Stimulated activated CD8-positive, alpha-beta memory T cell treated with anti-CD3 and anti-CD28 coated beads, Interleukin-12 subunit alpha, Interleukin-12 subunit beta, amount 100 ng/mL, for 4 hours (primary cell): ENCODE measurements around the gene KLRC2.
"Not testable (repeated sequence)": the region's sequence is repeated elsewhere in the genome, so short reads cannot be mapped to it uniquely, and the experiment has no call there.

Source experiments
- DNase-seq: peaks from one replicate; pipeline ENCODE4 v3.0.0-alpha.2; 2020; ENCODE audit warnings: low read depth

The KLRC2 gene

GRCh38 chr12:10435816-10436215, at the start of gene KLRC2:
Gene KLRC2 (minus strand): TSS chr12:10436010. CDS start chr12:10435986, 24 bp downstream.
- not testable (repeated sequence) for DNase-seq

GRCh38 chr12:10481901-10482300, 46.1 kb upstream of the KLRC2 start:
- not testable (repeated sequence) for DNase-seq

- not testable (repeated sequence) for DNase-seq
These were observed 37.0 kb upstream of the KLRC2 start for GRCh38 chr12:10472808-10473207.

GRCh38 chr12:10469701-10470100, 33.9 kb upstream of the KLRC2 start:
- DNase-seq, result no peak

- no peak for DNase-seq
These were observed 30.5 kb upstream of the KLRC2 start for GRCh38 chr12:10466311-10466710.

GRCh38 chr12:10457760-10458159, 21.9 kb upstream of the KLRC2 start:
- no peak for DNase-seq

- DNase-seq, result no peak
These were observed 21.0 kb upstream of the KLRC2 start for GRCh38 chr12:10456856-10457255.

GRCh38 chr12:10455766-10456165, 20.0 kb upstream of the KLRC2 start:
- DNase-seq, result no peak

GRCh38 chr12:10454531-10454930, 18.7 kb upstream of the KLRC2 start:
- no peak for DNase-seq

GRCh38 chr12:10453156-10453555, 17.3 kb upstream of the KLRC2 start, which contains the start of gene KLRC1:
Gene KLRC1 (minus strand): TSS chr12:10453377. CDS start chr12:10451156, 2,221 bp downstream.
- no peak for DNase-seq

- no peak for DNase-seq
These were observed 12.4 kb upstream of the KLRC2 start for GRCh38 chr12:10448236-10448635.

- not testable (repeated sequence) for DNase-seq
These were observed 10.2 kb upstream of the KLRC2 start for GRCh38 chr12:10446052-10446451.

- not testable (repeated sequence) for DNase-seq
These were observed 5.3 kb upstream of the KLRC2 start for GRCh38 chr12:10441144-10441543.

- not testable (repeated sequence) for DNase-seq
These were observed 3.9 kb upstream of the KLRC2 start for GRCh38 chr12:10439608-10440274.

- not testable (repeated sequence) for DNase-seq
These were observed 1.8 kb upstream of the KLRC2 start for GRCh38 chr12:10437601-10438000.

GRCh38 chr12:10430623-10431022, 5.2 kb downstream of the KLRC2 start:
- DNase-seq, result not testable (repeated sequence)

- DNase-seq, result not testable (repeated sequence)
These were observed 9.9 kb downstream of the KLRC2 start for GRCh38 chr12:10425938-10426337.

- DNase-seq, result not testable (repeated sequence)
These were observed 11.4 kb downstream of the KLRC2 start for GRCh38 chr12:10424260-10424899.

- not testable (repeated sequence) for DNase-seq
These were observed 13.7 kb downstream of the KLRC2 start for GRCh38 chr12:10422159-10422558.

GRCh38 chr12:10420334-10420733, 15.5 kb downstream of the KLRC2 start, which contains the start of gene KLRC3:
Gene KLRC3 (minus strand): TSS chr12:10420595. CDS start chr12:10420550, 45 bp downstream.
- DNase-seq, result not testable (repeated sequence)

- no peak for DNase-seq
These were observed 26.4 kb downstream of the KLRC2 start, which contains the start of gene KLRC4 for GRCh38 chr12:10409392-10409791. Gene KLRC4 (minus strand): TSS chr12:10409757. CDS start chr12:10409575, 182 bp downstream.

GRCh38 chr12:10408842-10409241, 27.0 kb downstream of the KLRC2 start:
- no peak for DNase-seq

- no peak for DNase-seq
These were observed 29.1 kb downstream of the KLRC2 start for GRCh38 chr12:10406725-10407124.
